ENCODE data around the gene LCE3C. TPM values are rescaled to one million over a fixed set of nuclear protein-coding genes. Genes with fewer than 3 reads are reported as not detected.

Gene LCE3C
- total and polyA plus RNA-seq, 2 donors (not counting 3 experiments of a cell fraction or from before 2014, with no cell fraction given) = not detected

- H3K4me2 ChIP-seq (ENCODE audit: insufficient read depth, low read length) = no peak overlapping the region
- ChIA-PET CTCF (no interaction called here), POLR2A (no interaction called here)
- no peak overlapping the region for H3K9ac ChIP-seq (replicated peaks; ENCODE audit: extremely low read depth, insufficient read depth, low read length)
- H2AFZ ChIP-seq (ENCODE audit: low read depth, low read length) = no peak overlapping the region
- no peak for DNase-seq (ENCODE audit: low read depth, low spot score)
- no peaks in the 10 kb centered on the region for H4K20me1 ChIP-seq (replicated peaks; ENCODE audit: control insufficient read depth, extremely low read depth, insufficient read depth, low read length)
- TF ChIP-seq POLR2AphosphoS5 (IDR thresholded peaks at IDR 0.05; ENCODE audit: insufficient read depth, low read depth, low read length) (no peak), EZH2 (IDR thresholded peaks at IDR 0.05; ENCODE audit: borderline replicate concordance, low read depth, low read length, severe bottlenecking) (no peak), CTCF (IDR thresholded peaks at IDR 0.05; ENCODE audit: extremely low read depth in 1 of 2, insufficient read depth in 1 of 2, low read depth in 1 of 2, low read length in 2 of 2) (no peak), MYC (IDR thresholded peaks at IDR 0.05; ENCODE audit: low read depth, low read length) (no peak), MAX (IDR thresholded peaks at IDR 0.05; ENCODE audit: insufficient read depth, insufficient read length) (no peak), JUN (IDR thresholded peaks at IDR 0.05; ENCODE audit: borderline replicate concordance, insufficient read depth, insufficient read length, low read depth) (no peak), FOS (IDR thresholded peaks at IDR 0.05; ENCODE audit: borderline replicate concordance, insufficient read depth, low read length) (no peak), POLR2A (IDR thresholded peaks at IDR 0.05; ENCODE audit: low read depth, low read length) (no peak), GATA2 (IDR thresholded peaks at IDR 0.05; ENCODE audit: insufficient read depth, insufficient read length, low read depth, low read length) (no peak)
- no peak overlapping the region for H3K4me3 ChIP-seq (replicated peaks in 1 of 3; ENCODE audit: insufficient read depth in 1 of 3, low read depth in 1 of 3, low read length in 3 of 3)
- H3K36me3 ChIP-seq (ENCODE audit: control insufficient read depth in 2 of 2, extremely low read depth in 1 of 2, insufficient read depth in 2 of 2, low read length in 2 of 2) = no peaks in the 10 kb centered on the region
- H3K27me3 ChIP-seq (ENCODE audit: control insufficient read depth in 2 of 2, insufficient read depth in 2 of 2, low read length in 2 of 2) = no peaks in the 10 kb centered on the region
- dilution Hi-C loops (cut with MboI; ENCODE audit: extremely low pct_ligation_motif_present, low sequenced_read_pairs) = no loop called here
- H3K27ac ChIP-seq (ENCODE audit: insufficient read depth, low read depth, low read length) = no peak overlapping the region
- peaks cover 2% of the 10 kb centered on the region for H3K9me3 ChIP-seq (replicated peaks; ENCODE audit: control insufficient read depth, insufficient read depth, low read length)
- no peak for FAIRE-seq
- BruUV-seq (replicated peaks) = no TSS peak
- no peaks in the 10 kb centered on the region for H3K4me1 ChIP-seq (ENCODE audit: control insufficient read depth, extremely low read depth, insufficient read depth, low read length)
- no peaks in the 10 kb centered on the region for H3K79me2 ChIP-seq (ENCODE audit: control insufficient read depth, insufficient read depth, low read length)
- H3K9me1 ChIP-seq (replicated peaks; ENCODE audit: control insufficient read depth, extremely low read depth, insufficient read depth, low read length) = no peaks in the 10 kb centered on the region
- intact Hi-C loops (cut with micrococcal nuclease) = no loop called here
These were observed 22.0 kb downstream of the LCE3C start for GRCh38 chr1:152621993-152622392.

Data from endothelial cell of umbilical vein (primary cell).